H1 (cell line): Measurements from ENCODE around the gene ALG3. TPM values are rescaled to one million over a fixed set of nuclear protein-coding genes. Genes with fewer than 3 reads are reported as not detected.

Experiments
- HDAC6 ChIP-seq: IDR thresholded peaks from one replicate; pipeline ENCODE4 v1.7.1; 2012; ENCODE audit warnings: low read depth, mild to moderate bottlenecking, inconsistent platforms, low read length, moderate library complexity
- MAFK ChIP-seq: IDR thresholded peaks from 2 replicates; pipeline ENCODE4 v1.6.1; 2012; ENCODE audit warnings: low read depth, mild to moderate bottlenecking, improper control_type of control experiment, low read length
- PHF8 ChIP-seq: fragments of 200-600 bp; sonication (generic); conservative IDR thresholded peaks from 2 replicates; pipeline ENCODE4 v1.7.1; 2012; ENCODE audit warnings: low read depth, mild to moderate bottlenecking, inconsistent platforms, low read length, moderate library complexity
- SAP30 ChIP-seq: fragments of 300-600 bp; sonication (generic); IDR thresholded peaks from 2 replicates; pipeline ENCODE4 v1.7.1; 2012; ENCODE audit warnings: low read length, moderate library complexity, mild to moderate bottlenecking, inconsistent platforms; ENCODE audit not compliant: insufficient read depth, insufficient replicate concordance
- SRF ChIP-seq: IDR thresholded peaks from 2 replicates; pipeline ENCODE4 v1.6.1; 2011; ENCODE audit warnings: mild to moderate bottlenecking, low read depth, low read length, moderate library complexity
- polyA plus RNA-seq, 7 experiments: library from polyadenylated mRNA; depleted of rRNA in 3 of 7; stranded (reverse) in 5 of 7; unstranded in 2 of 7; fragments of >200 nt in 5 of 7; fragments of 200-250 nt in 2 of 7; gene quantifications; 1 replicate in 5 of 7; 2 replicates in 1 of 7; 4 replicates in 1 of 7; pipeline versions ENCODE4 v1.2.1 to v1.2.3, GENCODE V29; 2011 to 2013; ENCODE audit warnings: missing spikeins in 2 of 7, mixed read lengths in 2 of 7
- total RNA-seq: library from RNA; stranded (reverse); fragmentation: NEBNext Ultra II Directional; extraction: Animal tissue kit (Norgen Biotek cat#: 25700); gene quantifications from 2 replicates; pipeline ENCODE4 v1.2.1, GENCODE V29; 2021
- TF ChIP-seq, protein P1 (sequence below), 3 experiments: IDR thresholded peaks; 1 replicate in 2 of 3; 2 replicates in 1 of 3; pipeline versions ENCODE4 v1.5.1 to v1.6.1; 2011; ENCODE audit warnings: low read length in 3 of 3, mild to moderate bottlenecking in 3 of 3, inconsistent platforms in 2 of 3, low read depth in 1 of 3, moderate library complexity in 1 of 3; ENCODE audit not compliant: insufficient read depth in 1 of 3; ENCODE audit errors: control extremely low read depth in 1 of 3
- TF ChIP-seq, protein P2 (sequence below): fragments of 300-600 bp; sonication (generic); IDR thresholded peaks from 2 replicates; pipeline ENCODE4 v1.7.1; 2012; ENCODE audit warnings: low read length, moderate library complexity, mild to moderate bottlenecking, inconsistent platforms; ENCODE audit not compliant: insufficient replicate concordance
- TF ChIP-seq, protein P3 (sequence below): IDR thresholded peaks from 2 replicates; pipeline ENCODE4 v1.6.1; 2011; ENCODE audit warnings: low read depth, mild to moderate bottlenecking, low read length; ENCODE audit not compliant: insufficient read depth

ALG3 gene
- total and polyA plus RNA-seq, 2 of the 8 experiments (the other 6 are each of a cell fraction or from before 2014, with no cell fraction given) = 54.6 to 148 TPM

DNA sequence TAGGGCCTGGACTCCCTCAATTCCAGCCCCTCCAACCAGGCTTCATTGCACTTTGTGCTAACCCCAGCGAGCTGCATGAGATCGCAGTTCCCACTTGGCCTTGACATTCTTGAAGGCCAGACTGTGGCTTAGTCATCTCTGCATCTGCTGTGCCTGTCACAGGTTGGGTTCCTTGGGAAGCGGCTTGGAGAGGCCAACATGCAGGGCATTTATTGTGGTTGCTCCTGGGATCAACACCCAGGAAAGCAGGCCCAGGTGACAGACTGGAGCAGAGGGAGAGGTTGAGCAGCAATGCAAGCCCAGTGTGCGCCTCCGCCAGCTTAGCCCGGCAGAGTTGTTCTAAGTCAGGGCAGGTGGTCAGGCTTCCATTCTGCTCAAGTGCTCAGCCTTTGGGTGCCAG, 52.2 kb downstream of the ALG3 start (continued):
- TF ChIP-seq, protein P1, sequence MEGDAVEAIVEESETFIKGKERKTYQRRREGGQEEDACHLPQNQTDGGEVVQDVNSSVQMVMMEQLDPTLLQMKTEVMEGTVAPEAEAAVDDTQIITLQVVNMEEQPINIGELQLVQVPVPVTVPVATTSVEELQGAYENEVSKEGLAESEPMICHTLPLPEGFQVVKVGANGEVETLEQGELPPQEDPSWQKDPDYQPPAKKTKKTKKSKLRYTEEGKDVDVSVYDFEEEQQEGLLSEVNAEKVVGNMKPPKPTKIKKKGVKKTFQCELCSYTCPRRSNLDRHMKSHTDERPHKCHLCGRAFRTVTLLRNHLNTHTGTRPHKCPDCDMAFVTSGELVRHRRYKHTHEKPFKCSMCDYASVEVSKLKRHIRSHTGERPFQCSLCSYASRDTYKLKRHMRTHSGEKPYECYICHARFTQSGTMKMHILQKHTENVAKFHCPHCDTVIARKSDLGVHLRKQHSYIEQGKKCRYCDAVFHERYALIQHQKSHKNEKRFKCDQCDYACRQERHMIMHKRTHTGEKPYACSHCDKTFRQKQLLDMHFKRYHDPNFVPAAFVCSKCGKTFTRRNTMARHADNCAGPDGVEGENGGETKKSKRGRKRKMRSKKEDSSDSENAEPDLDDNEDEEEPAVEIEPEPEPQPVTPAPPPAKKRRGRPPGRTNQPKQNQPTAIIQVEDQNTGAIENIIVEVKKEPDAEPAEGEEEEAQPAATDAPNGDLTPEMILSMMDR (IDR thresholded peaks at IDR 0.05; ENCODE audit: control extremely low read depth in 1 of 3, insufficient read depth in 1 of 3, low read depth in 1 of 3, low read length in 3 of 3) = no peak
- TF ChIP-seq SRF = no peak
- TF ChIP-seq, protein P2, sequence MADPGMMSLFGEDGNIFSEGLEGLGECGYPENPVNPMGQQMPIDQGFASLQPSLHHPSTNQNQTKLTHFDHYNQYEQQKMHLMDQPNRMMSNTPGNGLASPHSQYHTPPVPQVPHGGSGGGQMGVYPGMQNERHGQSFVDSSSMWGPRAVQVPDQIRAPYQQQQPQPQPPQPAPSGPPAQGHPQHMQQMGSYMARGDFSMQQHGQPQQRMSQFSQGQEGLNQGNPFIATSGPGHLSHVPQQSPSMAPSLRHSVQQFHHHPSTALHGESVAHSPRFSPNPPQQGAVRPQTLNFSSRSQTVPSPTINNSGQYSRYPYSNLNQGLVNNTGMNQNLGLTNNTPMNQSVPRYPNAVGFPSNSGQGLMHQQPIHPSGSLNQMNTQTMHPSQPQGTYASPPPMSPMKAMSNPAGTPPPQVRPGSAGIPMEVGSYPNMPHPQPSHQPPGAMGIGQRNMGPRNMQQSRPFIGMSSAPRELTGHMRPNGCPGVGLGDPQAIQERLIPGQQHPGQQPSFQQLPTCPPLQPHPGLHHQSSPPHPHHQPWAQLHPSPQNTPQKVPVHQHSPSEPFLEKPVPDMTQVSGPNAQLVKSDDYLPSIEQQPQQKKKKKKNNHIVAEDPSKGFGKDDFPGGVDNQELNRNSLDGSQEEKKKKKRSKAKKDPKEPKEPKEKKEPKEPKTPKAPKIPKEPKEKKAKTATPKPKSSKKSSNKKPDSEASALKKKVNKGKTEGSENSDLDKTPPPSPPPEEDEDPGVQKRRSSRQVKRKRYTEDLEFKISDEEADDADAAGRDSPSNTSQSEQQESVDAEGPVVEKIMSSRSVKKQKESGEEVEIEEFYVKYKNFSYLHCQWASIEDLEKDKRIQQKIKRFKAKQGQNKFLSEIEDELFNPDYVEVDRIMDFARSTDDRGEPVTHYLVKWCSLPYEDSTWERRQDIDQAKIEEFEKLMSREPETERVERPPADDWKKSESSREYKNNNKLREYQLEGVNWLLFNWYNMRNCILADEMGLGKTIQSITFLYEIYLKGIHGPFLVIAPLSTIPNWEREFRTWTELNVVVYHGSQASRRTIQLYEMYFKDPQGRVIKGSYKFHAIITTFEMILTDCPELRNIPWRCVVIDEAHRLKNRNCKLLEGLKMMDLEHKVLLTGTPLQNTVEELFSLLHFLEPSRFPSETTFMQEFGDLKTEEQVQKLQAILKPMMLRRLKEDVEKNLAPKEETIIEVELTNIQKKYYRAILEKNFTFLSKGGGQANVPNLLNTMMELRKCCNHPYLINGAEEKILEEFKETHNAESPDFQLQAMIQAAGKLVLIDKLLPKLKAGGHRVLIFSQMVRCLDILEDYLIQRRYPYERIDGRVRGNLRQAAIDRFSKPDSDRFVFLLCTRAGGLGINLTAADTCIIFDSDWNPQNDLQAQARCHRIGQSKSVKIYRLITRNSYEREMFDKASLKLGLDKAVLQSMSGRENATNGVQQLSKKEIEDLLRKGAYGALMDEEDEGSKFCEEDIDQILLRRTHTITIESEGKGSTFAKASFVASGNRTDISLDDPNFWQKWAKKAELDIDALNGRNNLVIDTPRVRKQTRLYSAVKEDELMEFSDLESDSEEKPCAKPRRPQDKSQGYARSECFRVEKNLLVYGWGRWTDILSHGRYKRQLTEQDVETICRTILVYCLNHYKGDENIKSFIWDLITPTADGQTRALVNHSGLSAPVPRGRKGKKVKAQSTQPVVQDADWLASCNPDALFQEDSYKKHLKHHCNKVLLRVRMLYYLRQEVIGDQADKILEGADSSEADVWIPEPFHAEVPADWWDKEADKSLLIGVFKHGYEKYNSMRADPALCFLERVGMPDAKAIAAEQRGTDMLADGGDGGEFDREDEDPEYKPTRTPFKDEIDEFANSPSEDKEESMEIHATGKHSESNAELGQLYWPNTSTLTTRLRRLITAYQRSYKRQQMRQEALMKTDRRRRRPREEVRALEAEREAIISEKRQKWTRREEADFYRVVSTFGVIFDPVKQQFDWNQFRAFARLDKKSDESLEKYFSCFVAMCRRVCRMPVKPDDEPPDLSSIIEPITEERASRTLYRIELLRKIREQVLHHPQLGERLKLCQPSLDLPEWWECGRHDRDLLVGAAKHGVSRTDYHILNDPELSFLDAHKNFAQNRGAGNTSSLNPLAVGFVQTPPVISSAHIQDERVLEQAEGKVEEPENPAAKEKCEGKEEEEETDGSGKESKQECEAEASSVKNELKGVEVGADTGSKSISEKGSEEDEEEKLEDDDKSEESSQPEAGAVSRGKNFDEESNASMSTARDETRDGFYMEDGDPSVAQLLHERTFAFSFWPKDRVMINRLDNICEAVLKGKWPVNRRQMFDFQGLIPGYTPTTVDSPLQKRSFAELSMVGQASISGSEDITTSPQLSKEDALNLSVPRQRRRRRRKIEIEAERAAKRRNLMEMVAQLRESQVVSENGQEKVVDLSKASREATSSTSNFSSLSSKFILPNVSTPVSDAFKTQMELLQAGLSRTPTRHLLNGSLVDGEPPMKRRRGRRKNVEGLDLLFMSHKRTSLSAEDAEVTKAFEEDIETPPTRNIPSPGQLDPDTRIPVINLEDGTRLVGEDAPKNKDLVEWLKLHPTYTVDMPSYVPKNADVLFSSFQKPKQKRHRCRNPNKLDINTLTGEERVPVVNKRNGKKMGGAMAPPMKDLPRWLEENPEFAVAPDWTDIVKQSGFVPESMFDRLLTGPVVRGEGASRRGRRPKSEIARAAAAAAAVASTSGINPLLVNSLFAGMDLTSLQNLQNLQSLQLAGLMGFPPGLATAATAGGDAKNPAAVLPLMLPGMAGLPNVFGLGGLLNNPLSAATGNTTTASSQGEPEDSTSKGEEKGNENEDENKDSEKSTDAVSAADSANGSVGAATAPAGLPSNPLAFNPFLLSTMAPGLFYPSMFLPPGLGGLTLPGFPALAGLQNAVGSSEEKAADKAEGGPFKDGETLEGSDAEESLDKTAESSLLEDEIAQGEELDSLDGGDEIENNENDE = no peak
- TF ChIP-seq PHF8 = no peak
- no peak for TF ChIP-seq SAP30
- no peak for TF ChIP-seq HDAC6
- TF ChIP-seq MAFK = no peak
- TF ChIP-seq, protein P3, sequence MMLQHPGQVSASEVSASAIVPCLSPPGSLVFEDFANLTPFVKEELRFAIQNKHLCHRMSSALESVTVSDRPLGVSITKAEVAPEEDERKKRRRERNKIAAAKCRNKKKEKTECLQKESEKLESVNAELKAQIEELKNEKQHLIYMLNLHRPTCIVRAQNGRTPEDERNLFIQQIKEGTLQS = no peak
